Measurements from ENCODE around the gene INAFM2.

INAFM2 gene

DNA sequence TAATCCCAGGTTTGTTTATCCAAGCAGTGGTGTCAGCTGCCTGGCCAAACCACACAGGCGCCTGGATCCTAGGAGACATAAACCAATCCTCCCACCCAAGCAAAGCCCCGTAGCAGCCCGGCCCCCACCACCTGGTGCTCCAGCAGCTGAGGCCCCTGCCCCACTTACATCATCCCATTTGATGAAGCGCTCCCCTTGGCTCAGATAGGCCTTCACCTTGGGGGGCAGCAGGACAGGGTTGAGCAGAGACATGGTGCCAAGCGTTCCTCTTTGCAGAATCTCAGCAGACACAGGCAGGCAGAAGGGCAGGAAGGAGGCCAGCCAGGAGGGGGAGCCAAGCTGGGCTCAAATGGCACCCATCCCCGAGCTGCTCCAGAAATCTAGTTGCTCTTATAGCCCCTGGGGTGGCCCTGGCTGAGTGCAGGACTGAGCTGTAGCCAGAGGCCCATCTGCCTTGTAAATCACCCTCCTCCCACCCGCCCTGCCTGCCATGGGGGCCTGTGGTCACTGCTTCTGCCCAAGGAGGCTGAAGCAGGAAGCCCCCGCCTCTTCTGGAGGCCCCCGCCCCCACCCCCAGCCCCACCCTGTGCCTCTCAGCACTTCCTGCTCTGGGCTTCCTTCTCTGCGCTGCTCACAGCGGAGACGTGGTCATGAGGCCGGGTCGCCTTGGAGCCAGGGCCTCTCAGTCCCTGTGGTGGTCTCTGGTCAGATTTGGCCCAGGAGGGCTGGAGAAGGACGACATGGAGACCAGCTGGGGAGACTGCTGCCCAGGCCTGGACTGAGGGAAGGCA is 15.9 kb upstream of the INAFM2 start, which contains the start of gene PLCB2:
PLCB2 (minus strand) TSS at position 515 of the 791 bp plus-strand sequence; CDS start at position 252, 263 bp downstream.
- peak; percentile 91 for DNase-seq

DNA sequence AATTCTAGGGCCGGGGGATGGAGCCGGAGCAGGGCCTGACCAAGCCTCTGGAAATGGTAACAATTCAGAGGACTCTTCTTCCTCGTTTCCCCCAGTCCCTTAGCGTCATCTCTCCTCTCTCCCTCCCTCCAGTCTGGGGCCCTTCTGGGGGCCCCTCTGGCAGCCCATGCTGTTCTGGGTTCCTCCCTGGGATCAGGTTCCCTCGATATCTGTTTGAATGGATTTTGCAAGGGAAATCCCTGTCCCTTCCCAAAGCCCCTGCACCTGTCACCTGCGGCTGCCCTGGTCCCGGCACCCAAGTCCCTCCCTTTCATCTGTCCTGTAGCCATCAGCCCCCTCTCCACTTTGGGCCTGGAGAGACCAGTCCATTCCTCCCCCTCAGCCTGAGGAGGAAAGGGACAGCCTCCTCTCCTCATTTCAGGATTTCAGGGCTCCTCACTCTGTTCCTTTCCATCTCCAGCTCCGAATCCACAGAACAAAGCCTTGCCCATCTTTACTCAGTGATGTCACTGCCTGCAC is 14.1 kb upstream of the INAFM2 start:
- DNase-seq = no peak

DNA sequence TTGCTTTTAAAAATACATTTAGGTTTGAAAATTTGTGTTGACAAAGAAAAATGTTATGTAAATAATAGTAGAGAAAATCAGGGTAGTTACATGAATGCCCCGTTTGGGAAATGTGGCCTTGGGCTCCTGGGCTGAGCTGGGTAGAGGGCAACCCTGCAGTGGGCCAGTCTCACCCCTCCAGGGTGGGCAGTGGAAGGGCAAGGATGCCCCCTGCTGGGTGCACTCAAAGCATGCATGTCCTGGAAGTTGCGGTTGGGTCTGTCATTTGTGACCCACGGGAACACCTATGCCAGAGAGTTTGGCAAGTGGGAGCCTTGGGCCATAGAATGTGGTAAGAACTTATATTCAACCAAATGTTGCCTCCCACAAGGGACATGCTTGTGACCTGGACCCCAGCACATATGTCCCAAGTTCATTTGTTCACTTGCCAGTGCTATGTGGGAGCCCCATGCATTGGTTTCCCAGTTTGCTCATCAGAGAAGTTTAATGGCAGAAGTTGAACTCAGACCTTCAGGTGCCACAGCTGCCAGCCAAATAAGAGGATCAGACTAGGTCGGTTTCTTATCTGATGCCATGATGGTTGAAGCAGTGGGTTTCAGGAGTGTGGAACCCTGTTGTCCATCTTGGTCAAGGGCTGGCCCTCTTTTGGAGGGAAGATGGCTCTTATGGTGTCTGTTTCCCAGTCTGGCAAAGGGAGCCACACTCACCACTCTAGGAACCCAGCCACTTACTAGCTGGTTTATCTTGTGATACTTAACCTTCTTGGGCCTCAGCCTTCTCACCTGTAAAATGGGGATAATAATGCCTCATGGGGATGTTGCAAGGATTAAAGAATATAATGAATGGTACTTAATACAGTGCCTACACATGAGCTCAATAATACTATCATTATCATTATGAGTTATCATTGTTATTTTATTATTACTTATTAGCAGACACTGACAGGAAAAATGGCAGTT is 13.2 kb upstream of the INAFM2 start:
- peak; percentile 80 for DNase-seq

DNA sequence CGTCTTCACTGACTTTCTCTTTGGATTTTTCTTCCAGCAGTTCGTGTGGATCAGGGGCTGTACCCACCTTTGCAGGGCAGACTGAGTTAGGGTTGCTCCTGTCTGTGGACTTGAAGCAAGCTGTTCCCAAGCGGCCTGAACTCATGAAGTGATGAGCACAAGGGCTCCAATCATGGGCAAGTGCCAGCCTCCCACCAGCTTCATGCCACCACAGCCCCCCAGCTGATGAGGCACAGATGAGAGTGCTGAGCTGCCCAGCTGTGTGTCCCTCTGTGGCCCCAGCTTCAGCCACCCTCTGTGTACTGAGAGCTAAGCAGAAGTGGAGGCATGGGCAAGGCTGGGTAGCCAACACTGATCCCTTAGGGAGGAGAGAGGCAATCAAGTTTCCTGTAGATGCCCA is 12.5 kb upstream of the INAFM2 start:
- DNase-seq = no peak

DNA sequence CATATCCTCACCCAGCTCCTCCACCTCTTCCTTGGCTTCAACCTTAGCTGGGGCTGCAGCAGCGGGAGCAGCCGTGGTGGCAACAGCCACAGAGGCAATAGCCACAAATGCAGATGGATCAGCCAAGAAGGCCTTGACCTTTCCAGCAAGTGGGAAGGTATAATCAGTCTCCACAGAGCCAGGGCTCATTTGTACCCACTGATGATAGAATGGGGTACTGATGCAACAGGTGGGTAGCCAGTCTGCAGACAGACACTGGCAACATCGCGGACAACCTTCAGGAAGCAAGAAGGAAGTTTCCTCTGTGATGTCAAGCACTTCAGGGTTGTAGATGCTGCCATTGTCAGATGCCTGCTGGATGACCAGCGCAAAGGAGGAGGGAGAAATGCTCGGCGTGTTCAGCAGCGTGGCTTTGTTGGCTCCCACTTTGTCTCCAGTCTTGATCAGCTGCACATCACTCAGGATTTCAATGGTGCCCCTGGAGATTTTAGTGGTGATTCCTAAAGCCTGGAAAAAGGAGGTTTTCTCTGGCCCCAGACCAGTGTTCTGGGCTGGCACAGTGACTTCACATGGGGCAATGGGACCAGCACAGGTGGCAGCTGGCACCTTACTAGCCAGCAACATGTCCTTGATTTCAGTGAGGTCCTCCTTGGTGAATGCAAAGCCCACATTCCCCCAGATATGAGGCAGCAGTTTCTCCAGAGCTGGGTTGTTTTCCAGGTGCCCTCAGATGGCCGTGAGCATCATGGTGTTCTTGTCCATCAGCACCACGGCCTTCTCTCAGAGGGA is 10.9 kb upstream of the INAFM2 start:
- DNase-seq = no peak

DNA sequence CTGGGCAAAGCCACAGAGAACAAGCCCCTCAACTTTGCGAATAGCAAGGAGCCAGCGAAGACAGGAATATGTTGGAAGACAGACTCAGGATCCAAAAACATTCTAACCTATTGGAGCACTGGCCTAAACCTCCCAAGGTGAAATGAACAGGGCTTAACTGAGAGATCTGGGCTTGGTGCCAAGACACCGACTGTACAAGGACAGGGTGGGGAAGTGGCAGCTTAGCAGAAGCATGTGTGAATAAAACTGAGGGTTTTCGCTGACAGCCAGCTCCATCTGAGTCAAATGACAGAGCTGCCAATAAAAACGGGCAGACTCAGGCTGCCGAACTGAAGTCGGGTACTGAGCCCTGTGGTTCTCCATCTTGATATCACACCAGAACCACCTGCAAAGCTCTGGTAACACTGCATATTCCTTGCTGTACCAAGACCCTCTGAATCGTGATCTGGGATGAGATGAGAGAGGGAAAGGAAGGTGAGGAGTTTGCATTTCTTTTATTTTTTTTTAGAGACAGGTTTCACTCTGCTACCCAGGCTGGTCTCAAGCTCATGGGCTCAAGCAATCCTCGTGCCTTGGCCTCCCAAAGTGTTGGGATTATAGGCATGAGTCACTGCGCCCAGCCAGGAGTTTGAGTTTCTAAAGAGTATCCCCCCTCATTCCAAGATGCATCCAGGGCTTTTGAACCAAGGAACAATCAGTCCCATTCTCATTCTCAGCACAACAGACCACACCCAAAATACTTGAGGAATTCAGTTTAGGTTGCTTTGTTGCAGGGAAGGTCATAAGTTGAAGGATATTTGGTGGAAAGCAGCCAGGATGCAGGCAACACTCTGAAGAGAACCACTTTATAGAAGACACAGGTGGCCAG is 9.7 kb upstream of the INAFM2 start:
- no peak for DNase-seq

DNA sequence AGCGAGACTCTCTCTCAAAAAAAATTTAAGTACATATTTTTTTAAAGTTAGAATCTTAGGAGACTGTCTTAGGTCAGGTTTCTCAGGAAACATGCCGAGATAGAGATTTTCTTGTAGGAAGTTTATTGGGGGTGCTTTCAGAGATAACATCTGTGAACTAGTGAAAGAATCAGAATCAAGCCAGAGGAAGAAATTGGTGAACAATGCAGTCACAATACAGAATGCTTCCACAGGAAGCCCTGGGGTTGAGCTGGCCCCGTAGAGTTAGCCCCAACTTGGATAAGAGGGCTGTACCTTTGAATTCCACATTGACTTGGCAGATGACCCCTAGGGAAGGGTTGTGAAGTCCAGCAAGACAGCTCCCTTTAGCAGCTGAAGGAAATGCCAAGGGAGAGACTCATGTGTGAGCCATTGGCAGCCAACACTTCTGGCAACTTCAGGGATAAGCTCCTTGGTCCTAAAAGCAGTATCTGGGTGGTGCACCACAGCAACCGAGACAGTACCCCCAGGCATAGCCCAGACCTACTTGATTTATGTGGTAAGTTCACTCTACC is 8.7 kb upstream of the INAFM2 start:
- DNase-seq = no peak

DNA sequence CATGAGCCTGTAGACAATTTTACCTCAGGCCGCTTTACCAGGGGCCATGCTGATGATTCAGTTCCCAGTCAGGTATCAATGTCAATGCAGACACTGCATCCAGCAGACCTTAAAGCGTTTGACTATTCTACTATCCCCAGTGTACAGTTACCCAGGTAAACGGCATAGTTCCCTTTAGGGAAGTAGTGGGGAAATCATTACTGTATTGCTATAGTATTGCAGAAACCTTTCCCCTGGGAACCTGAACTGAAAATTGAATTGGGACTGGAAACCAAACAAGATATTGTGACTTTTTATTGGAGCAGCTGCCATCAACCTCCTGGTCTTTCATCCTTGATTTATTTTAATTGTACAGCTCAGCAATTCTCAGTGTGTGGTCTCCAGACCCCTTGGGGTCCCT is 6.6 kb upstream of the INAFM2 start:
- DNase-seq = no peak

DNA sequence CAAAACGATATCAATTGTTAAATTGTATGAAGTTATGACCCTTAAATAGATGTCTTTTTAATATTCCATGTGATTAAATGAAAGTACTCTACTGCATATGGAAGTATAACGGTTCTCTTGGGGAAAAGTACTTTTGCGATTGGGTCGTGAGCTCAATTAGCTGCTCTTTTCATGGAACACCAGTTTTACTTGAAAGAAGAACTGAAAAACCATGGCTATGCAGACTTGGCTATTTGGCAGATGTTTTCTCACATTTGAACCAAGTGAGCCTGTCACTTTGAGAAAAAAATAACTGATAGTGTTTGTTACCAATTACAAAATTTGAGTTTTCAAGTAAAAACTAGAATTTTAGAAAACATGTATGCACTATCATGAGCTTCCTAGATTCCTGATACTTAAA is 5.9 kb upstream of the INAFM2 start:
- no peak for DNase-seq

DNA sequence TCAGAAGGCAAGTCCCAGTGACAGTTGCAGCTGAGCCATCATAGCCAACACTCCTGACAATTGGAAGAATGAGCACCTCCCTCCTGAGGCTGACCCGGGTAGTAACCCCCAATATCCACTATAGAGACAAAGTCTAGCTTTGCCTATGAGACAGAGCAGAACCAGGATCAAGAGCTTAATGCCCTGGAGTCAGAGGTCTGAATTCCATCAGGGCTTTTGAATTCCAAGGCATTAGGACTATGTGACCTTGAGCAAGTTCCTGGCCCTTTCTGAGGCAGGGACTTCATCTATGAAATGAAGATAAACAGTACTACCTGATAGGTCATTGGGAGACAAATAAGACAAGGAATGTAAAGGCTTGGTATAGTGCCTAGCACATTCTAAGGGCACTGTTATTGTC is 3.1 kb upstream of the INAFM2 start:
- no peak for DNase-seq

DNA sequence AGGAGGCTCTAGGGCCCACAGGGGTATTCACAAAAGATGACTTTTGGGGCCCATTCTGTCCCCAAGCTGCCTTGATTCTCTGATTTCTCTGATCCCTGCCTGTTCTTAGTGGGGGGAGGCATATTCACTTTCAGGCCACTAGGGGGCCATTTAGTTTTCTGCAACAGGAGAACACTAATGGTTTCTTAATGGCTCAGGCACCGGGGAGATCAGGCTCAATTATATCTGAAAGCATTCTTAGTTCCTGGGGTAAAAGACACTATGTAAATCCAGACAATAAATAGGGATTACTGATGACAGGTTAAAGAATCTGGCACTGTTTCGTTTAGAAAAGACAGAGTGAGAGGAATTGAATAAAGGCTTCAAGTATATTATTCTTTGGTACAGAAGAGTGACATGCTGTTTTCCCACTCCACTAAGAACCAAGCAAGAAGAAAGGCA is 2.5 kb upstream of the INAFM2 start:
- no peak for DNase-seq

DNA sequence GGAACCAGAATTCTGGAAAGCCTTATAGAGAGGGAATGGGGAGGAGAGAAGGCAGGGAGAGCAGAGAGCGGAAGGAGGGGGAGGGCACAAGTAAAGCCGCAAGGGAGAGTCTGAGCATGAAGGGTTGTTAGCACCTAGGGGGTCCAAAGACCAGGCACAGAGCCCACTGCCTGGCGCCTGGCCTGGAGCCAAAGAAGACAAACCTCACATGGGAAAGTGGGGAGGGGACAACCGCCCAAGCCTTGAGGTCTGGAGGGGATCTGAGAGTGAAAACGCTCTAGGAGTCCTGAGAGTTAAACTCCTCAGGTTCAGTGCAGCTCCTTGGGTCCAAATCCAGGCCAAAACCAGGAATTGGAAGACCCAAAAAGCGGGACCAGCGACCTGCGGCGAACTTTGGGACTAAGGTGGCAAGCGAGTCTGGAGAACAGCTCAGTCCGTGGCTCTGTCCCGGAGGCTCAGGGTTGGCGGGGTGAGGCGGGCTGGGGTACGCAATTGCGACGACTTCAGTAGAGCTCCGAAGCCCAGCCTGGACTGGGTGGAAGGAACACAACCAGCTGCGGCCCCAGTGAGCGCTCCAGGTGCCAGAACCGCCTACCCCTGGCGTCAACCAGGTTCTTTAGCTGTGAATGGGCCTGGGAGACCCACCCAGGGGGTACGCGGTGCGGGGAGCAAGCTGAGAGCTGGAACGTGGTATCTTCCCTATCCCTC is 807 bp upstream of the INAFM2 start:
- DNase-seq = no peak

DNA sequence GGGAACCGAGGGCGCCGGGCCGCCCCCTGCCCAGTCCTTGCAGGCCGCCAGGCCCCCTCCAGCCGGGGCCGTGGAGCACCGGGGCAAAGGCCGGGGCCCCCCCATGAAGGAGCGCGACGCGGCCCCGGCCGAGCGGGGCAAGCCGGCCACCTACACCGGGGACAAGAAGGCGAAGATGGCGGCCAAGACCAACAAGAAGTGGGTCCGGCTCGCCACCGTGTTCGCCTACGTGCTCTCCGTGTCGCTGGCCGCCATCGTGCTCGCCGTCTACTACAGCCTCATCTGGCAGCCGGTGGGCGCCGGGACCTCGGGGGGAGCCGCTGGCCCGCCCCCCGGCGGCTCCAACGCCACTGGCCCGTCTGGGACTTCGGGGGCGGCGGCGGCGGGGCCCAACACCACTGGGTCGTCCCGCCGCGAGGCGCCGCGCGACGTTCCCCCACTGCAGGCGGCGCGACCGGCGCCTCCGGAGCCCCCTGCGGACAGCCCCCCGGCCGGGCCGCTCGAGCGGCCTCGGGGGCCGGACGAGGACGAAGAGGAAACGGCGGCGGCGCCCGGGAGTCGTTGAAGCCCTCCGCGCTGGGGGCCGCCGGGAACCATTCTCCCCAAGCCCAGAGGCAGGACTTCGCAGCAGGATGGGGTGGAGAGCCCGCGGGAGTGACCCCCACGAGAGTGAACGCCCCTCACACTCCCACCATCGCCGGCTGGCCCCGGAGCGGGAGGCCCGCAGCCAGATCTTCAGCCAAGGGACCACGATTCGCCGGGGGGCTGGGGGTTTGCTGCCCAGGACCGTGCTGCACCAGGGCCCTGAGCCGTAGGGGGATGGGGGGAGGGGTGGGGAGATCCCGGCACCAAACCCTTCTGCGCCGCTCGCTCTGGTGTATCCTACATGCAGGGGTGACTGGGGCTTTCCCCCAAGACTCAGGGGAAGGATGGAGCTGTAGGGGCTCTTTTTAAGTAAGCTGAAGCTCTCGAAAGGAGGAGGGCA is 753 bp downstream of the INAFM2 start:
- peak; percentile 71 for DNase-seq

DNA sequence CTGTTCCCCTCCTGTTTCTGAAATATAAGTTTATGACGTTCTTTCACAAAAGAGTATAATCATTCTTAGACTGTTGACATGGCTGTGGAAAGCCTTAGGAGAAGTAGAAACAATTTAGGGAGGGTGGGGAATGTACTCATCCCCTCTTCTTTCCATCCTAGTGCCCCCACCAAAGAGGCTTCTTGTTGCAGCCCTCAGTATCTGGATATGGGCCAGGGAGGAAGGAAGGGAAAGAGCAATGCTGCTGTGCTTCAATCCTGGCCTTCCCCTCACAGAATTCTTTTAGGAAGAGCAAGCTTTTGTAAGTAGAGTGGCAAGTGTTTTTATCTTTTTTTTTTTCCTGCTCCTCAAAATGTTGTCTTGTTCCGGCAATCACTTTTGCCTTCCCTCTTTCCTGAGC is 1.7 kb downstream of the INAFM2 start:
- no peak for DNase-seq

DNA sequence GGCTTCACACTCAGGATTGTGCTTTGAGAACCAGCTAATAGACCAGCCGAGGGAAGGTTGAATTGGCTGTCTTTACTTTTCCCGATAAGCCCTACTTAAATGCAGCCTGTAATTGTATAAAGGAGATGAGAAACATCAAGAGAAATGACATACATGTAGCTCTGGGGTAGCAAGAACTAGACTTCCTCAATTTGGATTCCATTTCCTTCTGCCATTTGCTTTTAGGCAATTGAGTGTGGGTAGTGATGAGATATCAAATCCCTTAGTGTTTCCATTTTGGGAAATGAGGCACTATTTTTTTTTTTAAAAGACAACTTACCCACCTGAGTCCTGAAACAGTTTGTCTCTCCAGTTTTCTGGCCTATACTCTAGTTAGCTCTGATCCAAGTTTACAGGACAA is 2.2 kb downstream of the INAFM2 start:
- no peak for DNase-seq

DNA sequence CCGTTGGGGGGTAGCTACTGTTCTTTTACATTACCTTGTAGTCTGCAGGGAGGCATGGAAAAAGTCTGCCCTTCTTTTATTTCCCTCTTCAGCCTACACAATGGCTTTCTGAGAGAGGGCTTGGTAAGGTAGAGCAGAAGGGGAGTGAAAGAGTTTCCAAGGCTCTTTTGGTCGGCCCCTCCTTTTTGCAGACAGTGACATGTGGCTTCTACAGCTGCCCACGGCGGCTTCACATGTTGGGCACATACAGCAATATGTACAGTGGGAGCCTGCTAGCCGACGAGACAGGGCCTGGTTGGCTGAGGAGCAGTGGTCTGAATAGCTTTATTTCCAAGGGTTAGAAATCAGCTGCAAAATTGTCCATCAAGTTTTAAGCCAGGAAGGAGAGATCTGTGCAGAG is 4.0 kb downstream of the INAFM2 start:
- no peak for DNase-seq

DNA sequence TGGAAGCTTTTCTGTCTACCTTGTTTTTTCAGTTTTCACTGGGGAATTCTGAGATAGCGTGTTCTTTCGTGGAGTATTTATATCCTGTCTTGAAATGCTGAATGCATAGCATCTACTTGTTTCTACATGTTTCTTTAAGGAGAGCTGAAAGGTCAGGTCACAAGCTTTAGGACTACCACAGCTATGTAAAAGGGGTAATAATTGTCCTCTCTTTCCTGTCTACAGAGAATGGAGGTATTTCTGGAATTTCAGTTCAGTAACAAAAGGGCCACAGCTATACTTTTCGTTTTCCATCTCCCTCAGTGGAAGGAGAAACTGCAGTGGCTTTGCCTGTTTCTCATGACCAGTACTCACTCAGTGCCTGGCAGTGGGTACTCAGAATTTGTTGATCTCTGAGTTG is 4.7 kb downstream of the INAFM2 start:
- no peak for DNase-seq

DNA sequence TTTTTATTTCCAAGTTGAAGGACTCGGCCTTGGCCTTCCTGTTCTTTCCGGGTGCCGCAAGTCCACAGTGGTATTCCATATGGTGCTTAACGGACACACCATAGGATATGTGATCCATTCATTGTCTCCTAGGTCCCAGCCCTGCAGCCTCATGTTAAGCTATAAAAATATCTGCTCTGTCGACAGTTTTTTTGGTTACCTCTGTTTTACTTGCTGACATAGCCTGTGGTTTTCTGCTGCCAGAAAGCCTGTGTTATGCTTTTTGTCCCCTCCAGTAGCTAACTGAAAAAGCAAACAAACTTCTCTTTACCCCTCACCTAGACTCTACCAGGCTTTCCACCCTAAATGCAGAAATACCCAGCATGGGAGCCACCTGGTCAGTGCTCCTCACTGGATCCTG is 5.3 kb downstream of the INAFM2 start:
- DNase-seq = no peak

DNA sequence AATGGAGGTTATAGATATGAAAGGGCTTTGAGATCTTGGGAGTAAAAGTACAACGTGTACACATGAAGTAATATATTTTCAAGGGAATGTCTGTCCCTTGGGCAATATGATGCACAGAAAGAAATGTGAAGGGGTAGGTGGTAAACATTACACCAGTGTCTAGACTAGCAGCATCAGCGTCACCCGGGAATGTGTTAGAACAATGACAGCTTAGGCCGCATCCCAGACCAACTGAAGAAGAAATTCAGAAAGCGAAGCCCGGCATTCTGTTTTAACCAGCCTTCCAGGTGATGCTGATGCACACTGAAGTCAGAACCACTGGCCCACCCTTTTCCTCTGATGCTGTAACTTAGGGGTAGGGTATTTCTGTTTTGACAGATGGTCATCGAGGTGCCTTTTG is 6.3 kb downstream of the INAFM2 start:
- DNase-seq = no peak

Data from activated CD8-positive, alpha-beta memory T cell treated with anti-CD3 and anti-CD28 coated beads for 24 hours (primary cell).